NCI-H460 (cell line): Measurements from ENCODE around the gene KRT72. TPM values are rescaled to one million over a fixed set of nuclear protein-coding genes. Genes with fewer than 3 reads are reported as not detected.
"Not testable (repeated sequence)": the region's sequence is repeated elsewhere in the genome, so short reads cannot be mapped to it uniquely, and the experiment has no call there.

ENCODE experiments used
- DNase-seq: peaks from one replicate; pipeline ENCODE4 v3.0.0-alpha.2; 2016; ENCODE audit warnings: low read depth; ENCODE audit errors: extremely low read depth
- total RNA-seq: library from RNA; depleted of rRNA; stranded (reverse); fragments of >200 nt; shearing (Covaris generic); gene quantifications from 2 replicates; pipeline ENCODE4 v1.2.3, GENCODE V29; 2014

KRT72 gene
- total RNA-seq, 1 experiment from 2014 or later: not detected

GRCh38 chr12:52608826-52609630 lies 7.8 kb upstream of the KRT72 start:
- no peak for DNase-seq

DNA sequence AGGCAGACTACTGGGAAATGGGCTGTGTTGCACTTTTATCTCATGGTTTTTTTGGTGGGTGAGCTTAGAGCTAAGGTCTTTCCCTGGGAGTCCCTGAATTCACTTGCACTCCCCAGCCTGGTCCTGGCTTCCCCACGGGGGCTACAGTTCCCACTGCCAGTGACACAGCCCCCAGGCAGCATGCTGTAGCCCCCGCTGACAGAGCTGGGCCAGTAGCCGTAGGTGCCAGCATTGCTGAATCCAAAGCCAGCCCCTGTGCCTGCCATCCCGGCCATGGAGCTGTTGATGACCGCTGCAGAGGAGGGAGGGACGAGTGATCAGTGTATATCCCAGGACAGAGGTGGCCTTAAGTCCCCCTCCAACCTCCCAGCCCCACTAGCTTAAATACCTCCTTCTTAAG lies 6.9 kb upstream of the KRT72 start:
- DNase-seq: no peak

DNA sequence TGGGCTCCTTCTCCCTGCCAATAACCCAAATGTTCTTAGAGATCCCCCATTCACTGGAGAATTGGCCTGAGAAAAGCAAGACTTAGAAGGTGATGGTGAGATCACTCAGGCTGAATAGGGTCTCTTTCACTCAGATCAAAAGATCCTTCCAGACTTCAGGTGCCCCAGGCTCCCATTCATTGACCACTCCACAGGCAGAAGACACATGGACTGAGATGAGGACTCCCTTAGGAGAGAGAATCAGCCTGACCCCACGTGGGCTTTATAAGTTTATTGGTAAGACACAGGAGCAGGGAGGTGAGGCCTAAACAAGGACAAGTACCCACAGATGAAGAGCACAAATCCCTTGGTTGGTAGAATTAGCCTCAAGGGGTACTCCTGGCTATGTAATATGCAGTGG lies 6.1 kb upstream of the KRT72 start:
- DNase-seq: no peak

DNA sequence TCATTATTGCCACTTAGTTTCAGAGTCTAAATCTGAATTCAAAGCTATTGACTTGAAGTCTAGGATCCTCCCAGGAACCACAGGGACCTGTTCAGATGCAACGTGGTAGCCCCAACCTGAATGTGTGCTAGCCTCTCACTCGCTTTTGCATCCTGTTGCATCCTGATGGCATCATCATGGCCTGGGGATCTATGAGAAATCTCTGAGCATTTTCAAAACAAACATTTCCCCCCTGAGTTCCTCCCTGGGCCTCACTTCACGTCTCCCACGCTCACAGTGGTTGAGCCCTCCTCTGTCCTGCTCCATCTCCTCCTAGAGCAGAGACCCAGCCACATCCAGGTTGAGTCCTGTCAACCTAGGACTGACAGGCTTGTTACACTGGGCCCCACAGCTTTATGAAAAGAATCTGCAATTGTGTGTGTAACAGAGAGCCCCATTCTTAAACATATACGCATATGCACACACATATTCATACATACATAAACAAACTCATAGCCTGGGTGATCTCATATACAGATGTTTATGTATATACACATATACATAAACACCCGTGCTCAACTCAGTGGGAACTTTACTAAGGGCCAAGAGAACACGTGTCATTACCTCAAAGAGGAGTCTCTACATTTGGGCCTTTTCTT lies 5.4 kb upstream of the KRT72 start:
- DNase-seq: no peak

GRCh38 chr12:52606096-52606495 lies 4.8 kb upstream of the KRT72 start:
- DNase-seq: no peak

DNA sequence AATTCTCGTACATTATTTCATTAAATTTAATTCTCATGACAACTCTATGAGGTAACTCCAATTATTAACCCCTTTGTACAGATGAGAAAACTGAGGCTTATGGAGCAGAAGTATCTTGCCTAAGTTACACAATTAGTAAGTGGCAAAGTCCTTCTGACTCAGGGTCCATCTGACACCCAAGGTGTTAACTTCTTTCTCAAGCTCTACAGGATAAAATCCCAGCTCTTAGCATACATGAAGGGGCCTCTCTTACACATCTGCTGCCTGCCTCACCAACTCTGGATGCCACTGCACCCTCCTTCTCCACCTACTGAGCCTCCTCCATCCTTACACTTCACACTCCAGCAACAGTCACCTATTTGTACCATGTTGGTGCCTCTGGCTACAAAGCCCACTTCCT lies 4.3 kb upstream of the KRT72 start:
- DNase-seq: no peak

DNA sequence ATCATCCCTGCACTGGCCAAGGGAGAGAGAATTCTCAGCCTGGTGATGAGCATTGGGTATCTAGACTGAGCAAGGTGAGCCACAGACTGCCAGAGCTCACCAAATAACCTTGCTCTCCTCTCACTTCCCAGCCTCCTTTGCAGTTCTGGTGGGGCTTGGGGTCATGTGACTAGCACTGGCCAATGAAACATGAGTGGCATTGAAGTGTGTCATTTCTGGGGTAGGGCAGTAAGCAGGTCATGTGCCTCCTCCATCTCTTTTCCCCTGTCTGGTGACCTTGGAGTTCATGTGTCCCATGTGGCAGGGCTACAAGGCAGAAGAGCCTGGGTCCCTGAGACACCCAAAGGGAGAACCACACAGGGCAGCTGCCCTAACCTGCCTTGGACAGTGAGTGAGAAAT lies 3.6 kb upstream of the KRT72 start:
- DNase-seq: no peak

- no peak for DNase-seq
These were observed 2.1 kb upstream of the KRT72 start for GRCh38 chr12:52603314-52603713.

GRCh38 chr12:52602552-52602951 lies 1.3 kb upstream of the KRT72 start:
- no peak for DNase-seq

GRCh38 chr12:52601671-52602070 lies 408 bp upstream of the KRT72 start:
- DNase-seq: no peak

GRCh38 chr12:52600475-52600874 lies 788 bp downstream of the KRT72 start:
- DNase-seq: no peak

DNA sequence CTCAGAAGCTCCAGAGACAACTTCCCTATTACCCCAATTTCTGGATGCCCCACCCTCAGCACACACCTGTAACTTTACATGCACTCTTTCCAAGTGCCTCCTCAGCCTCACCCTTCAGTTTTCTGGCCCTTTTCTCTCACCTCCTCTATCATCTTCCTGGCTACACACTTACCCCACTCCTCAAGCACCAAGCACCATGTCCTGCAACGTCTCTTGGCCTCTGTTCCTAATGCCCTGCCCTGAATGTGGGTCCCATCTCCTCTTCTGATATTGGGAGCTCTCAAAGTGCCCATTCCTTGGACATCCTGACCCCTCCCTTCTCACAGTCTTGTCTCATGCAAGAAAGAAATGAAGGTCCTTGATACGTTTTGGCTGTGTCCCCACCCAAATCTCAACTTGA lies 1.2 kb downstream of the KRT72 start:
- no peak for DNase-seq

DNA sequence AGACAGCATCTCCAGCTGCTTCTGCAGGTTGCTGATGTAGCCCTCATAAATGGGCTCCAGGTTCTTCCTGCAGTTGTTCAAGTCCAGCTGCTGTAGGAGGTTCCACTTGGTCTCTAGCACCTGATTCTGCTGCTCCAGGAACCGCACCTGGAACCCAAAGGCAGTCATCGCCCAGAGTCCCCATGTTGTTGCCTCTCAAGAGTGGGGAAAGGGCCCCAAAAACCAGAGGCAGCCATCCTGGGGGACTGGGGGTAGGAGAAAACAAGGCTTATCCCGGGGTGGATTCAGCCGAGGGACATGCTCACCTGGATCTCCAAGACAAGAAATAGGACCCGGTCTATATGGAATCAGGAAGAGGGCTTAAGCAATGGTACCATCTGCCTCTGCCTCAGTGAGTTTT lies 2.3 kb downstream of the KRT72 start:
- DNase-seq: no peak

GRCh38 chr12:52594237-52594636 lies 7.0 kb downstream of the KRT72 start:
- not testable (repeated sequence) for DNase-seq

DNA sequence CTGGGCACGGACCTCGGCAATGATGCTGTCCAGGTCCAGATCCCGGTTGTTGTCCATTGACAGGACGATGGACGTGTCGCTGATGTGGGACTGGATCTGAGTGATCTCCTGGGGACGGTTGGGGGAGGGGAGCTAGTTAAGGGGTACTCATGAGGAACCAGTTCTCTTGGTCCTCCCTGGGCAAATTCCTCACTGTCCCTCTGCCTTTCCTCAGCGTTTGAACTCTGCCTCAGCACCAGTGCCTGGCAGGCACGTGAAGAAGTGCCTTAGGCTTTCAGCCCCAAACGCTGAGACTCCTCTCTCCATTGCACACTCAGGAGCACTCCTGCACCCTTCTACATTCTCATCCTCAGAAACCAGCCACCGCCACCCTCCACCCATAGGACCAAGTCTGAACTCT lies 9.7 kb downstream of the KRT72 start:
- no peak for DNase-seq

- DNase-seq: no peak
These were observed 11.2 kb downstream of the KRT72 start for GRCh38 chr12:52590021-52590420.

DNA sequence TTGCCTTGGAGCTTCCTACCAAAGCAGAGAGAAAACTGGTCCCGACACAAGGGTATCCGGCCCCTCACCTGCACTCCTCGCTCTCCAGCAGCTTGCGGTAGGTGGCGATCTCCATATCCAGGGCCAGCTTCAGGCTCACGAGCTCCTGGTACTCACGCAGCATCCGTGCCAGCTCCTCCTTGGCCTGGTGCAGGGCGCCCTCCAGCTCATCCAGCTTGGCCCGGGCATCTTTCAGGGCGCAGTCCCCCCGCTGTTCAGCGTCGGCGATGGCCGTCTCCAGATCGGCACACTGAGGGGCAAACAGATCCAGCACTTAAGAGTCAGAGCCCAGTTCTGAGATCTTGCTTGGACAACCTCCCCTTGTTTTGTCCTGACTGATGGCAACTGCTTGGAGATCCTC lies 13.7 kb downstream of the KRT72 start:
- no peak for DNase-seq

DNA sequence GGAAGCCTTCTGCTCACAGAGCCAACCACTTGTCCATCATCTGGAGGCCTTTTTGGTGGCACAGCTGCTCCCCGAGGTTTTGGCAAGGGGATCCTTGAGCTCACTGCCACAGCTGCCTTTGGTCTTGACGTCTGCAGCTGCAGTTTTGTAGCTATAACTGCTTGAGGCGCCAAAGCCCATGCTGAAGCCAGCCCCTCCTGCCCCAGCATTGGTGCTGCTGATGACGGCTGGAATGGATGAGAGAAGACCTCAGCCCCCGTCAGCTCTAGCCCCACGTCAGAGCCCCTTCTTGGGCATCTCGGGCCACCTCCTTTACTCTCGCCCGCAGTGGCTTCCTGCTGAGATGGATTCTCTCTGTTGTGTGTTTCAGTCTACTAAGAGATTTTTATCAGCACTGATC lies 15.3 kb downstream of the KRT72 start:
- DNase-seq: no peak

- no peak for DNase-seq
These were observed 16.2 kb downstream of the KRT72 start for GRCh38 chr12:52585066-52585465.

GRCh38 chr12:52584156-52584682 lies 17.0 kb downstream of the KRT72 start:
- no peak for DNase-seq

- peak; percentile 64 for DNase-seq
These were observed 18.2 kb downstream of the KRT72 start for GRCh38 chr12:52582971-52583456.

- no peak for DNase-seq
These were observed 18.8 kb downstream of the KRT72 start for GRCh38 chr12:52582486-52582885.
